A549 (cell line): ENCODE data around the gene IGSF22. TPM values are rescaled to one million over a fixed set of nuclear protein-coding genes. Genes with fewer than 3 reads are reported as not detected.

ENCODE experiments used
- ATAC-seq, 2 experiments: fragments of 200-7000 bp in 1 of 2; fragments of >200 bp in 1 of 2; cut with Nextera tagmentation in 1 of 2; cut with Tn5 transposase in 1 of 2; 3 replicates each; pipeline versions ENCODE4 v1.8.0 to v1.9.1; 2018 to 2020; ENCODE audit warnings: mild to moderate bottlenecking in 1 of 2, moderate library complexity in 1 of 2
- CTCF ChIA-PET: fragments of 300-600 bp; sonication (Branson Sonifier 250); formaldehyde crosslinking; extraction: SDS; loops from one replicate; lab custom pipeline; 2021; ENCODE audit warnings: antibody characterized with exemption, inconsistent platforms; lab: Yijun Ruan, JAX
- POLR2A ChIA-PET: fragments of 350-600 bp; formaldehyde crosslinking; extraction: SDS; loops from one replicate; lab custom pipeline; 2021; ENCODE audit warnings: antibody characterized with exemption, inconsistent platforms; lab: Yijun Ruan, JAX
- DNase-seq, 2 experiments: peaks; one replicate each; pipeline versions ENCODE4 v3.0.0 to v3.0.0-alpha.2; 2011 to 2016; ENCODE audit warnings: low read depth in 1 of 2, low spot score in 1 of 2
- FAIRE-seq: peaks from 2 replicates; lab custom pipeline; 2011; peaks lifted over from hg19 to GRCh38; lab: Jason Lieb, UNC
- H3K27ac ChIP-seq, 2 experiments: fragments of >200 bp; sonication (Bioruptor Twin); formaldehyde crosslinking; 3 replicates each; pipeline ENCODE4 v1.5.1; 2016 to 2017
- H3K4me1 ChIP-seq: fragments of >200 bp; sonication (Bioruptor Twin); formaldehyde crosslinking; 3 replicates; pipeline ENCODE4 v1.6.1; 2016
- H3K4me2 ChIP-seq: fragments of >200 bp; sonication (Bioruptor Twin); formaldehyde crosslinking; 3 replicates; pipeline ENCODE4 v1.6.1; 2016
- H3K4me3 ChIP-seq: fragments of >200 bp; sonication (Bioruptor Twin); formaldehyde crosslinking; 3 replicates; pipeline ENCODE4 v1.5.1; 2016
- H3K9me3 ChIP-seq: fragments of >200 bp; sonication (Bioruptor Twin); formaldehyde crosslinking; 3 replicates; pipeline ENCODE4 v1.6.1; 2016
- BCL3 ChIP-seq: fragments of >200 bp; sonication (Bioruptor Twin); formaldehyde crosslinking; IDR thresholded peaks from 3 replicates; pipeline ENCODE4 v1.6.1; 2016
- BHLHE40 ChIP-seq: IDR thresholded peaks from 2 replicates; pipeline ENCODE4 v1.6.1; 2012; ENCODE audit warnings: low read depth, low read length, inconsistent platforms
- CEBPB ChIP-seq, 2 experiments: fragments of >200 bp in 1 of 2; sonication (Bioruptor Twin) in 1 of 2; formaldehyde crosslinking in 1 of 2; IDR thresholded peaks; 2 replicates each; pipeline ENCODE4 v1.6.1; 2012 to 2016
- CHD2 ChIP-seq: fragments of 150-350 bp; IDR thresholded peaks from 2 replicates; pipeline ENCODE4 v1.6.1; 2014; ENCODE audit warnings: low read length; ENCODE audit not compliant: partially characterized antibody
- CHD4 ChIP-seq: fragments of 200-600 bp; sonication (generic); IDR thresholded peaks from 2 replicates; pipeline ENCODE4 v1.6.1; 2016; ENCODE audit warnings: antibody characterized with exemption, mild to moderate bottlenecking, borderline replicate concordance
- ESRRA ChIP-seq: fragments of 150-350 bp; IDR thresholded peaks from 2 replicates; pipeline ENCODE4 v1.6.1; 2014; ENCODE audit warnings: mild to moderate bottlenecking, low read length, borderline replicate concordance
- FOSB ChIP-seq: fragments of 250-450 bp; sonication (Bioruptor Pico); IDR thresholded peaks from 2 replicates; pipeline ENCODE4 v1.5.0; 2020; ENCODE audit warnings: mild to moderate bottlenecking, moderate library complexity
- HOXB5 ChIP-seq: fragments of 250-450 bp; sonication (Bioruptor Pico); IDR thresholded peaks from 2 replicates; pipeline ENCODE4 v1.5.0; 2020; ENCODE audit warnings: mild to moderate bottlenecking, moderate library complexity
- MAFK ChIP-seq: fragments of 450-650 bp; IDR thresholded peaks from 2 replicates; pipeline ENCODE4 v1.6.1; 2014; ENCODE audit not compliant: partially characterized antibody
- MAX ChIP-seq: IDR thresholded peaks from 2 replicates; pipeline ENCODE4 v1.6.1; 2012
- MAZ ChIP-seq: fragments of 150-350 bp; IDR thresholded peaks from 2 replicates; pipeline ENCODE4 v1.6.1; 2014; ENCODE audit warnings: antibody characterized with exemption, low read depth, low read length, borderline replicate concordance
- MYC ChIP-seq: IDR thresholded peaks from 2 replicates; pipeline ENCODE4 v1.6.1; 2012; ENCODE audit warnings: mild to moderate bottlenecking, inconsistent platforms, low read length, improper control_type of control experiment, borderline replicate concordance
- NFE2L2 ChIP-seq: fragments of 150-350 bp; conservative IDR thresholded peaks from 2 replicates; pipeline ENCODE4 v1.6.1; 2014; ENCODE audit warnings: low read length
- PBX3 ChIP-seq: IDR thresholded peaks from 2 replicates; pipeline ENCODE4 v1.6.1; 2012
- PHF8 ChIP-seq: fragments of 200-600 bp; sonication (generic); IDR thresholded peaks from 2 replicates; pipeline ENCODE4 v1.6.1; 2016; ENCODE audit warnings: low read depth, mild to moderate bottlenecking, antibody characterized with exemption, moderate library complexity, borderline replicate concordance
- RARB ChIP-seq: fragments of 250-450 bp; sonication (Bioruptor Pico); IDR thresholded peaks from 2 replicates; pipeline ENCODE4 v1.8.0; 2021; ENCODE audit warnings: mild to moderate bottlenecking, moderate library complexity
- RFX5 ChIP-seq: fragments of 450-650 bp; IDR thresholded peaks from 2 replicates; pipeline ENCODE4 v1.7.1; 2014; ENCODE audit warnings: antibody characterized with exemption, mild to moderate bottlenecking, moderate library complexity
- SMC3 ChIP-seq: fragments of >200 bp; sonication (Bioruptor Twin); formaldehyde crosslinking; IDR thresholded peaks from 3 replicates; pipeline ENCODE4 v1.6.1; 2018; ENCODE audit warnings: inconsistent platforms
- ZFP36 ChIP-seq: fragments of 450-650 bp; IDR thresholded peaks from 2 replicates; pipeline ENCODE4 v1.6.1; 2014; ENCODE audit warnings: borderline replicate concordance; ENCODE audit not compliant: partially characterized antibody
- ZNF302 ChIP-seq: fragments of 250-450 bp; sonication (Bioruptor Pico); IDR thresholded peaks from 2 replicates; pipeline ENCODE4 v1.9.0; 2021; ENCODE audit warnings: inconsistent platforms, mild to moderate bottlenecking, moderate library complexity
- WGBS: methylation state at CpG from one replicate; pipeline ENCODE4 v1.1.6; 2017; ENCODE audit errors: missing lambda C conversion rate; 5-methylcytosine and 5-hydroxymethylcytosine counted together
- polyA plus RNA-seq, 4 experiments: library from polyadenylated mRNA; depleted of rRNA in 3 of 4; stranded (reverse); fragments of >200 nt; fragmentation: RNase III in 1 of 4; extraction: RNeasy Plus Mini Kit Qiagen cat#74134 plus additional on column Dnase treatment in 1 of 4; gene quantifications; 2 replicates in 3 of 4; 3 replicates in 1 of 4; pipeline ENCODE4 v1.2.3, GENCODE V29; 2011 to 2017

IGSF22 gene
- polyA plus RNA-seq, 2 of the 4 experiments (the other 2 are of a cell fraction), result 0.06 TPM; not detected in 1

GRCh38 chr11:18768472-18768901 lies 42.5 kb upstream of the IGSF22 start:
- POLR2A ChIA-PET, result no interaction called here
- DNase-seq (no peak), ATAC-seq (no peak)
- WGBS, result 69% methylated on average over 4 of the region's 4 CpGs
- no peak overlapping the region for H3K27ac ChIP-seq
- peaks cover 11% of the 10 kb centered on the region for H3K4me1 ChIP-seq
- no peak overlapping the region for H3K4me2 ChIP-seq
- CTCF ChIA-PET, result interaction anchor here (0.8 to 13.0 kb wide), 9 partner anchors 9 to 653 kb away, joined by 3 to 132 read pairs (median 3); no protein-coding TSS in a partner anchor
- H3K9me3 ChIP-seq, result no peaks in the 10 kb centered on the region
- TF ChIP-seq CHD2 (no peak), MYC (no peak), RFX5 (no peak), SMC3 (no peak), HOXB5 (CRISPR knock-in tag) (no peak), BHLHE40 (no peak), PBX3 (no peak), FOSB (CRISPR knock-in tag) (no peak), MAZ (no peak), ESRRA (no peak), MAFK (no peak), NFE2L2 (no peak), ZNF302 (CRISPR knock-in tag) (no peak), PHF8 (no peak), RARB (no peak), CHD4 (no peak), BCL3 (no peak), MAX (no peak)
- TF ChIP-seq, all 56 proteins: peak for 0
- FAIRE-seq, result no peak
- H3K4me3 ChIP-seq, result no peak overlapping the region

GRCh38 chr11:18766015-18766414 lies 40.0 kb upstream of the IGSF22 start:
- no peak for ATAC-seq
- POLR2A ChIA-PET, result interaction anchor here (1.1 kb wide), 1 partner anchor 225 kb away, joined by 3 read pairs; no protein-coding TSS in a partner anchor
- Histone ChIP-seq H3K4me2 (no peak overlapping the region), H3K4me3 (no peak overlapping the region), H3K27ac (no peak overlapping the region), H3K4me1 (peaks cover 23% of the 10 kb centered on the region), H3K9me3 (no peaks in the 10 kb centered on the region)
- no peak for DNase-seq
- 80% methylated on average over 2 of the region's 2 CpGs for WGBS
- FAIRE-seq, result no peak
- TF ChIP-seq CHD4, result no peak
- peak; percentile 41 for TF ChIP-seq ZFP36
- CTCF ChIA-PET, result interaction anchor here (0.8 to 13.0 kb wide), 13 partner anchors 11 to 651 kb away, joined by 3 to 137 read pairs (median 9); no protein-coding TSS in a partner anchor

GRCh38 chr11:18765554-18765953 lies 39.6 kb upstream of the IGSF22 start:
- DNase-seq (no peak), FAIRE-seq (no peak), ATAC-seq (no peak)
- peaks cover 23% of the 10 kb centered on the region for H3K4me1 ChIP-seq
- WGBS, result 55% methylated on average over 6 of the region's 6 CpGs
- TF ChIP-seq MAFK (no peak), CEBPB (IDR thresholded peaks at IDR 0.05) (peak; percentile 16 to 73; a peak in 3 of 4 replicates)
- ChIA-PET CTCF (interaction anchor here (0.8 to 13.0 kb wide), 15 partner anchors 11 to 651 kb away, joined by 3 to 137 read pairs (median 9); partner anchors contain the start of gene TMEM86A), POLR2A (interaction anchor here (1.1 kb wide), 1 partner anchor 225 kb away, joined by 3 read pairs; no protein-coding TSS in a partner anchor)
- no peak overlapping the region for H3K4me3 ChIP-seq
- no peaks in the 10 kb centered on the region for H3K9me3 ChIP-seq
- H3K4me2 ChIP-seq, result no peak overlapping the region
- no peak overlapping the region for H3K27ac ChIP-seq
